WTC11 (cell line): Measurements from ENCODE around the gene TAOK2. TPM values are rescaled to one million over a fixed set of nuclear protein-coding genes. Genes with fewer than 3 reads are reported as not detected.
A peak's percentile ranks its signal among the peaks of the same experiment; 100 is the strongest.

Experiments
- ATAC-seq: fragments of 200-7000 bp; cut with Tn5 transposase; 2 replicates; pipeline ENCODE4 v1.10.0; 2021; ENCODE audit warnings: mild to moderate bottlenecking, moderate library complexity
- CTCF ChIA-PET: fragments of 300-600 bp; sonication (Branson Sonifier 250); formaldehyde crosslinking; loops from one replicate; lab custom pipeline; 2021; ENCODE audit warnings: antibody characterized with exemption; lab: Charles Lee
- POLR2A ChIA-PET: fragments of 350-600 bp; sonication (Branson Sonifier 250); formaldehyde crosslinking; loops from one replicate; lab custom pipeline; 2021; ENCODE audit warnings: antibody characterized with exemption; lab: Charles Lee
- DNase-seq: peaks from one replicate; pipeline ENCODE4 v3.0.0; 2021; ENCODE audit warnings: low spot score
- H3K27ac Mint-ChIP-seq: 2 replicates; pipeline ENCODE4 v1.8.0; 2021; ENCODE audit warnings: mixed read lengths
- H3K27me3 Mint-ChIP-seq: 2 replicates; pipeline ENCODE4 v1.8.0; 2021; ENCODE audit warnings: low read depth, mild to moderate bottlenecking, moderate library complexity, mixed read lengths
- H3K36me3 Mint-ChIP-seq: 2 replicates; pipeline ENCODE4 v1.8.0; 2021; ENCODE audit warnings: mixed read lengths
- H3K4me1 Mint-ChIP-seq: 2 replicates; pipeline ENCODE4 v1.8.0; 2022; ENCODE audit warnings: mixed read lengths
- H3K4me3 Mint-ChIP-seq: 2 replicates; pipeline ENCODE4 v1.8.0; 2021; ENCODE audit warnings: mild to moderate bottlenecking, moderate library complexity, mixed read lengths
- H3K9me3 Mint-ChIP-seq: 2 replicates; pipeline ENCODE4 v1.8.0; 2021; ENCODE audit warnings: mixed read lengths
- ARID4B ChIP-seq: sonication (generic); formaldehyde crosslinking; IDR thresholded peaks from 2 replicates; pipeline ENCODE4 v1.8.0; 2023; ENCODE audit warnings: missing genetic modification reagents, mild to moderate bottlenecking, borderline replicate concordance
- ATF3 ChIP-seq: sonication (generic); formaldehyde crosslinking; conservative IDR thresholded peaks from 2 replicates; pipeline ENCODE4 v1.8.1; 2022; ENCODE audit warnings: mild to moderate bottlenecking, missing genetic modification reagents
- CTCF ChIP-seq: fragments of 200-600 bp; IDR thresholded peaks from 2 replicates; pipeline ENCODE4 v1.8.0; 2022; ENCODE audit warnings: antibody characterized with exemption
- E2F1 ChIP-seq: sonication (generic); formaldehyde crosslinking; IDR thresholded peaks from 2 replicates; pipeline ENCODE4 v1.8.0; 2022; ENCODE audit warnings: mild to moderate bottlenecking, missing genetic modification reagents
- ERG ChIP-seq: fragments of 250-450 bp; sonication (Bioruptor Pico); IDR thresholded peaks from 2 replicates; pipeline ENCODE4 v1.8.0; 2021; ENCODE audit warnings: mild to moderate bottlenecking
- FOXK1 ChIP-seq: sonication (generic); formaldehyde crosslinking; IDR thresholded peaks from 2 replicates; pipeline ENCODE4 v1.8.0; 2022; ENCODE audit warnings: mild to moderate bottlenecking, moderate library complexity, missing genetic modification reagents
- FOXP4 ChIP-seq: sonication (generic); formaldehyde crosslinking; IDR thresholded peaks from 2 replicates; pipeline ENCODE4 v1.8.0; 2022; ENCODE audit warnings: mild to moderate bottlenecking, missing genetic modification reagents
- HMGA2 ChIP-seq: fragments of 250-450 bp; sonication (Bioruptor Pico); IDR thresholded peaks from 2 replicates; pipeline ENCODE4 v1.4.0; 2021; ENCODE audit warnings: mild to moderate bottlenecking, moderate library complexity
- MAX ChIP-seq: sonication (generic); formaldehyde crosslinking; IDR thresholded peaks from 2 replicates; pipeline ENCODE4 v1.8.0; 2022; ENCODE audit warnings: mild to moderate bottlenecking, missing genetic modification reagents
- SMAD3 ChIP-seq: sonication (generic); formaldehyde crosslinking; IDR thresholded peaks from 2 replicates; pipeline ENCODE4 v1.8.0; 2022; ENCODE audit warnings: missing genetic modification reagents, mild to moderate bottlenecking, borderline replicate concordance
- SMAD4 ChIP-seq: sonication (generic); formaldehyde crosslinking; IDR thresholded peaks from 2 replicates; pipeline ENCODE4 v1.8.0; 2022; ENCODE audit warnings: mild to moderate bottlenecking, missing genetic modification reagents
- TEAD1 ChIP-seq: sonication (generic); formaldehyde crosslinking; IDR thresholded peaks from 2 replicates; pipeline ENCODE4 v1.8.0; 2022; ENCODE audit warnings: mild to moderate bottlenecking, missing genetic modification reagents
- USF1 ChIP-seq: sonication (generic); formaldehyde crosslinking; IDR thresholded peaks from 2 replicates; pipeline ENCODE4 v1.8.0; 2022; ENCODE audit warnings: mild to moderate bottlenecking, missing genetic modification reagents
- ZNF138 ChIP-seq: sonication (generic); formaldehyde crosslinking; conservative IDR thresholded peaks from 2 replicates; pipeline ENCODE4 v1.8.1; 2022; ENCODE audit warnings: mild to moderate bottlenecking, moderate library complexity, missing genetic modification reagents
- ZNF219 ChIP-seq: sonication (generic); formaldehyde crosslinking; IDR thresholded peaks from 2 replicates; pipeline ENCODE4 v1.8.0; 2023; ENCODE audit warnings: missing genetic modification reagents, mild to moderate bottlenecking, borderline replicate concordance
- ZNF423 ChIP-seq: fragments of 250-450 bp; sonication (Bioruptor Pico); IDR thresholded peaks from 2 replicates; pipeline ENCODE4 v2.1.2; 2022; ENCODE audit warnings: mild to moderate bottlenecking, moderate library complexity
- total RNA-seq: library from RNA; stranded (reverse); gene quantifications from 3 replicates; pipeline ENCODE4 v1.2.3, GENCODE V29; 2021

The TAOK2 gene
- total RNA-seq, 1 experiment from 2014 or later = 42.4 TPM

GRCh38 chr16:29925105-29925756 lies 48.4 kb upstream of the TAOK2 start:
- DNase-seq = no peak
- POLR2A ChIA-PET = interaction anchor here (0.5 to 2.5 kb wide), 7 partner anchors 12 to 561 kb away, joined by 3 to 14 read pairs (median 6); partner anchors contain the start of genes ASPHD1, SEZ6L2, TAOK2 and TMEM219
- no peak for TF ChIP-seq ERG (CRISPR knock-in tag)
- no peak for TF ChIP-seq ATF3 (CRISPR knock-in tag)
- TF ChIP-seq ZNF219 (CRISPR knock-in tag) = no peak
- no peak for TF ChIP-seq HMGA2 (CRISPR knock-in tag)
- no peak for TF ChIP-seq SMAD4 (CRISPR knock-in tag)
- TF ChIP-seq, all 79 proteins: peak for 0

GRCh38 chr16:29925781-29926710 lies 47.6 kb upstream of the TAOK2 start, which contains the start of gene KCTD13:
Gene KCTD13, minus strand, starts transcription at chr16:29926226. Its CDS starts 193 bp downstream, at chr16:29926033.
- H3K27me3 Mint-ChIP-seq = no peaks in the 10 kb centered on the region; the same call in 1 of the 2 replicates
- ChIA-PET CTCF (interaction anchor here (0.6 to 1.9 kb wide), 16 partner anchors 11 to 254 kb away, joined by 3 to 16 read pairs (median 4); partner anchors contain the start of genes ASPHD1, SEZ6L2, TLCD3B and TMEM219), POLR2A (interaction anchor here (0.5 to 2.5 kb wide), 11 partner anchors 11 to 861 kb away, joined by 3 to 14 read pairs (median 6); partner anchors contain the start of genes ASPHD1, SEZ6L2, TAOK2 and TMEM219)
- no peaks in the 10 kb centered on the region; the same call in 1 of the 2 replicates for H3K36me3 Mint-ChIP-seq
- H3K4me3 Mint-ChIP-seq = peak within 1 kb of the TSS; percentile 93
- DNase-seq = peak; percentile 91
- H3K9me3 Mint-ChIP-seq = no peaks in the 10 kb centered on the region
- ATAC-seq = peak; percentile 95
- H3K27ac Mint-ChIP-seq = peak within 1 kb of the TSS; percentile 97
- peaks cover 18% of the 10 kb centered on the region for H3K4me1 Mint-ChIP-seq
- TF ChIP-seq USF1 (CRISPR knock-in tag) (0 out of 2 replicates have a peak, but pooled peaks have one; percentile 46), E2F1 (CRISPR knock-in tag) (0 out of 2 replicates have a peak, but pooled peaks have one; percentile 51), MAX (CRISPR knock-in tag) (peak; percentile 85), TEAD1 (CRISPR knock-in tag) (peak; percentile 83; the same call in 1 of the 2 replicates), CTCF (no peak), ATF3 (CRISPR knock-in tag) (no peak), FOXP4 (CRISPR knock-in tag) (peak; percentile 83; the same call in 1 of the 2 replicates), ZNF423 (CRISPR knock-in tag) (no peak), ARID4B (CRISPR knock-in tag) (peak; percentile 90; the same call in 1 of the 2 replicates), FOXK1 (CRISPR knock-in tag) (peak; percentile 16; the same call in 1 of the 2 replicates), ZNF138 (CRISPR knock-in tag) (no peak), SMAD3 (0 out of 2 replicates have a peak, but pooled peaks have one; percentile 41)

More at GRCh38 chr16:29925105-29925756, 48.4 kb upstream of the TAOK2 start:
- H3K4me1 Mint-ChIP-seq = peaks cover 18% of the 10 kb centered on the region
- no peaks in the 10 kb centered on the region; the same call in 1 of the 2 replicates for H3K27me3 Mint-ChIP-seq
- no peak for ATAC-seq
- no peaks in the 10 kb centered on the region; the same call in none of the 2 replicates for H3K36me3 Mint-ChIP-seq
- peak overlapping the region; percentile 93 for H3K4me3 Mint-ChIP-seq
- CTCF ChIA-PET = interaction anchor here (0.7 to 1.9 kb wide), 8 partner anchors 10 to 107 kb away, joined by 3 to 10 read pairs (median 4); partner anchors contain the start of genes ASPHD1 and SEZ6L2
- H3K27ac Mint-ChIP-seq = peak overlapping the region; percentile 54; the same call in 1 of the 2 replicates
- no peaks in the 10 kb centered on the region for H3K9me3 Mint-ChIP-seq
